ENCODE measurements around the gene TNFAIP8. TPM values are rescaled to one million over a fixed set of nuclear protein-coding genes. Genes with fewer than 3 reads are reported as not detected.

The TNFAIP8 gene
- polyA plus RNA-seq, 1 of the 3 experiments (the other 2 are of a cell fraction): 31.3 TPM

DNA sequence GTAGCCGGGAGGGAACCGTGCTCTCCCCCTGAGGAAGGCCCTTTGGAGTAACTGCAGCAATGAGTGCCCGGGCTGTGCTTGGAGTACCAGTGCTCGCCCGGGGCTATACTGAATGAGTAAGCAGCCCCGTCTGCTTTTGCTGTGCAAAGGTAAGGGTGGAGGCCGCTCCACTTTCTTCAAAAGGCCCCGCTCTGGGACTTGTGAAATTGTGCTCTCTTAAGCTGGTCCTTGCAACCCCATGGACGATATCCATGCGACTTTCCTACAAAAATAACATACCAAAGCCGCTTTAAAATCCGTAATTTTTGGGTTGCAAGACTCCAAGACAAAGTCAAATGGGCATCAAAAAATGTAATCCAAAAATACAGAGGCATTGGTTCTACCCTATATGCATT, 578 bp upstream of the TNFAIP8 start:
- Histone ChIP-seq H3K9ac (peak overlapping the region; percentile 32; the same call in 1 of the 2 replicates), H4K20me1 (ENCODE audit: insufficient read depth) (no peaks in the 10 kb centered on the region), H3K27me3 (ENCODE audit: insufficient read depth) (no peaks in the 10 kb centered on the region), H3K4me1 (ENCODE audit: control insufficient read depth in 1 of 2, insufficient read depth in 2 of 2, low read depth in 1 of 2, low read length in 1 of 2) (peaks cover 0 to 4% of the 10 kb centered on the region in 2 experiments; a peak in 2 of 4 replicates), H3K79me2 (ENCODE audit: insufficient read depth) (peaks cover 14% of the 10 kb centered on the region), H3K4me2 (peak overlapping the region; percentile 67), H3F3A (replicated peaks; ENCODE audit: insufficient read depth) (no peaks in the 10 kb centered on the region), H3K9me2 (no peaks in the 10 kb centered on the region), H3K36me3 (replicated peaks in 1 of 2; ENCODE audit: control insufficient read depth in 1 of 2, insufficient read depth in 2 of 2, low read length in 1 of 2) (no peaks in the 10 kb centered on the region), H3K27ac (ENCODE audit: low read depth in 2 of 2, low read length in 1 of 2) (no peak overlapping the region; a peak in 1 of 4 replicates), H2AFZ (ENCODE audit: low read depth) (no peak overlapping the region), H3K4me3 (ENCODE audit: low read depth in 2 of 2, low read length in 1 of 2) (peak overlapping the region; percentile 45 to 53), H3K9me3 (no peaks in the 10 kb centered on the region)
- POLR2A ChIA-PET: no interaction called here
- TF ChIP-seq NFIC (IDR thresholded peaks at IDR 0.05; ENCODE audit: borderline replicate concordance): no peak
- no peak for TF ChIP-seq EZH2phosphoT487 (IDR thresholded peaks at IDR 0.05; ENCODE audit: borderline replicate concordance, low read depth)
- TF ChIP-seq, protein P1, sequence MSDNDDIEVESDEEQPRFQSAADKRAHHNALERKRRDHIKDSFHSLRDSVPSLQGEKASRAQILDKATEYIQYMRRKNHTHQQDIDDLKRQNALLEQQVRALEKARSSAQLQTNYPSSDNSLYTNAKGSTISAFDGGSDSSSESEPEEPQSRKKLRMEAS (IDR thresholded peaks at IDR 0.05; ENCODE audit: low read depth): no peak
- TF ChIP-seq PBX3 (IDR thresholded peaks at IDR 0.05): no peak
- TF ChIP-seq CHD2 (IDR thresholded peaks at IDR 0.05; ENCODE audit: low read length, partially characterized antibody): no peak
- TF ChIP-seq MXI1 (IDR thresholded peaks at IDR 0.05; ENCODE audit: low read depth, low read length): no peak
- no peak for TF ChIP-seq TEAD4 (IDR thresholded peaks at IDR 0.05; ENCODE audit: borderline replicate concordance, insufficient read depth)
- CTCF ChIA-PET: interaction anchor here (1.5 to 2.9 kb wide), 3 partner anchors 11 to 367 kb away, joined by 4 to 10 read pairs (median 10); partner anchors contain the start of gene DTWD2
- no peak for DNase-seq
- WGBS (ENCODE audit: low lambda C conversion rate): 80% methylated on average over 7 of the region's 12 CpGs

- H3K27me3 ChIP-seq (ENCODE audit: insufficient read depth): no peaks in the 10 kb centered on the region
- no peaks in the 10 kb centered on the region for H3K36me3 ChIP-seq (replicated peaks in 1 of 2; ENCODE audit: control insufficient read depth in 1 of 2, insufficient read depth in 2 of 2, low read length in 1 of 2)
- CTCF ChIA-PET: interaction anchor here (1.0 to 2.9 kb wide), 3 partner anchors 10 to 368 kb away, joined by 3 to 10 read pairs (median 10); partner anchors contain the start of gene DTWD2
- TF ChIP-seq RFX5 (IDR thresholded peaks at IDR 0.05; ENCODE audit: low read length) (no peak), SMC3 (IDR thresholded peaks at IDR 0.05; ENCODE audit: low read depth, low read length) (no peak), JUND (IDR thresholded peaks at IDR 0.05) (no peak), FOXM1 (IDR thresholded peaks at IDR 0.05; ENCODE audit: low read depth) (no peak), TEAD4 (IDR thresholded peaks at IDR 0.05; ENCODE audit: borderline replicate concordance, insufficient read depth) (no peak), YY1 (IDR thresholded peaks at IDR 0.05; ENCODE audit: low read depth) (no peak), POLR2AphosphoS5 (IDR thresholded peaks at IDR 0.05; ENCODE audit: low read depth, low read length) (no peak), RXRA (IDR thresholded peaks at IDR 0.05; ENCODE audit: borderline replicate concordance, low read depth) (no peak), EP300 (IDR thresholded peaks at IDR 0.05; ENCODE audit: borderline replicate concordance in 1 of 2, low read depth in 1 of 2, low read length in 1 of 2) (no peak), FOSL2 (IDR thresholded peaks at IDR 0.05; ENCODE audit: borderline replicate concordance, low read depth) (no peak), PBX3 (IDR thresholded peaks at IDR 0.05) (no peak), IRF3 (IDR thresholded peaks at IDR 0.05; ENCODE audit: low read depth, low read length) (no peak), SIN3A (IDR thresholded peaks at IDR 0.05; ENCODE audit: borderline replicate concordance, low read depth, low read length) (no peak)
- no peaks in the 10 kb centered on the region for H3F3A ChIP-seq (replicated peaks; ENCODE audit: insufficient read depth)
- no peak overlapping the region for H3K9ac ChIP-seq
- H2AFZ ChIP-seq (ENCODE audit: low read depth): no peak overlapping the region
- H3K27ac ChIP-seq (ENCODE audit: low read depth in 2 of 2, low read length in 1 of 2): no peak overlapping the region
- peaks cover 0 to 4% of the 10 kb centered on the region in 2 experiments; a peak in 2 of 4 replicates for H3K4me1 ChIP-seq (ENCODE audit: control insufficient read depth in 1 of 2, insufficient read depth in 2 of 2, low read depth in 1 of 2, low read length in 1 of 2)
- H3K4me3 ChIP-seq (ENCODE audit: low read depth in 2 of 2, low read length in 1 of 2): peak overlapping the region in 1 of 2 experiments; percentile 45; a peak in 2 of 4 replicates
- peak overlapping the region; percentile 67; the same call in 1 of the 2 replicates for H3K4me2 ChIP-seq
- H4K20me1 ChIP-seq (ENCODE audit: insufficient read depth): no peaks in the 10 kb centered on the region
- no peaks in the 10 kb centered on the region for H3K9me3 ChIP-seq
- WGBS (ENCODE audit: low lambda C conversion rate): 72% methylated on average over 4 of the region's 4 CpGs
- POLR2A ChIA-PET: no interaction called here
- H3K9me2 ChIP-seq: no peaks in the 10 kb centered on the region
- no peak for DNase-seq
- H3K79me2 ChIP-seq (ENCODE audit: insufficient read depth): peaks cover 18% of the 10 kb centered on the region
These were observed 881 bp downstream of the TNFAIP8 start for GRCh38 chr5:119356612-119357188.

All from SK-N-SH (cell line).